H1 (cell line): Measurements from ENCODE around the gene SH2D2A. TPM values are rescaled to one million over a fixed set of nuclear protein-coding genes. Genes with fewer than 3 reads are reported as not detected.

ENCODE experiments used
- polyA plus RNA-seq, 7 experiments: library from polyadenylated mRNA; depleted of rRNA in 3 of 7; stranded (reverse) in 5 of 7; unstranded in 2 of 7; fragments of >200 nt in 5 of 7; fragments of 200-250 nt in 2 of 7; gene quantifications; 1 replicate in 5 of 7; 2 replicates in 1 of 7; 4 replicates in 1 of 7; pipeline versions ENCODE4 v1.2.1 to v1.2.3, GENCODE V29; 2011 to 2013; ENCODE audit warnings: missing spikeins in 2 of 7, mixed read lengths in 2 of 7
- total RNA-seq: library from RNA; stranded (reverse); fragmentation: NEBNext Ultra II Directional; extraction: Animal tissue kit (Norgen Biotek cat#: 25700); gene quantifications from 2 replicates; pipeline ENCODE4 v1.2.1, GENCODE V29; 2021
- TF ChIP-seq, protein P1 (sequence below): fragments of 300-600 bp; sonication (generic); IDR thresholded peaks from 2 replicates; pipeline ENCODE4 v1.7.1; 2012; ENCODE audit warnings: low read length, moderate library complexity, mild to moderate bottlenecking, inconsistent platforms; ENCODE audit not compliant: insufficient replicate concordance

SH2D2A gene
- total and polyA plus RNA-seq, 2 of the 8 experiments (the other 6 are each of a cell fraction or from before 2014, with no cell fraction given) = 3.3 to 7.9 TPM

DNA sequence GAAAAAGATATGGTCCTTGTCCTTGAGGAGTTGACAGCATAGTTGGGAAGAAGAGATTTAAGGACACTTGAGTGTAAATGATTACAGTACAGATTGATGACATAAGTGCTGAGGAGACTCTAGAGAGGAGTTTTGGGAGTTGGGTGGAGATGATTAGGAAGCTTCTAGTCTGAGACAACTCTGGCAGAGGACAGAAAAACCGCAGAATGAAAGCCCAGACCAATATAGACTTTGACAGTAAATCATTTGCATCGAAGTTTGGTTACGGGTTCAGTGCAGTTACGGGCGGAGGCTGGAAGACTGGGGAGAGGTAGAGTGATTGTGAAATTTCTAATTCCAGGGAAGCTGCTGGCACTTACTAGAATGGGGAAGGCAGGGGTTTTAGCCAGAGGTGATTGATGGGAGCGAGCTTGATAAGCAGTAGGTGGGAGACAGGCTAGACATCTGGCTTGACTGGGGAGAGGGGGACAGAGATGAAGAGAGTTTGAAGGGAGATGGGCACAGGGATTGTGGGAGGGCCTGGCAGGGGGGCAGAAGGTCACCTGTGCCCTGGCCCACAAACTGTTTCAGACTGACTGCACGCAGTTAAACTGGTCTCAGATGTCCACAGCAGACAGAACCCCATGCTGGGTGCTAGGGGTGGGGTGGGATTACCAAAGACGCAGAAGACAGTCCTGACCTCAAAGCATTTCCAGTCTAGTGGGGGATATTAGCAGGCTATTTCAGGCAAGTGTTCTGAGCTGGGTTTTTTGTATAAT lies 20.1 kb downstream of the SH2D2A start (continued):
- TF ChIP-seq, protein P1, sequence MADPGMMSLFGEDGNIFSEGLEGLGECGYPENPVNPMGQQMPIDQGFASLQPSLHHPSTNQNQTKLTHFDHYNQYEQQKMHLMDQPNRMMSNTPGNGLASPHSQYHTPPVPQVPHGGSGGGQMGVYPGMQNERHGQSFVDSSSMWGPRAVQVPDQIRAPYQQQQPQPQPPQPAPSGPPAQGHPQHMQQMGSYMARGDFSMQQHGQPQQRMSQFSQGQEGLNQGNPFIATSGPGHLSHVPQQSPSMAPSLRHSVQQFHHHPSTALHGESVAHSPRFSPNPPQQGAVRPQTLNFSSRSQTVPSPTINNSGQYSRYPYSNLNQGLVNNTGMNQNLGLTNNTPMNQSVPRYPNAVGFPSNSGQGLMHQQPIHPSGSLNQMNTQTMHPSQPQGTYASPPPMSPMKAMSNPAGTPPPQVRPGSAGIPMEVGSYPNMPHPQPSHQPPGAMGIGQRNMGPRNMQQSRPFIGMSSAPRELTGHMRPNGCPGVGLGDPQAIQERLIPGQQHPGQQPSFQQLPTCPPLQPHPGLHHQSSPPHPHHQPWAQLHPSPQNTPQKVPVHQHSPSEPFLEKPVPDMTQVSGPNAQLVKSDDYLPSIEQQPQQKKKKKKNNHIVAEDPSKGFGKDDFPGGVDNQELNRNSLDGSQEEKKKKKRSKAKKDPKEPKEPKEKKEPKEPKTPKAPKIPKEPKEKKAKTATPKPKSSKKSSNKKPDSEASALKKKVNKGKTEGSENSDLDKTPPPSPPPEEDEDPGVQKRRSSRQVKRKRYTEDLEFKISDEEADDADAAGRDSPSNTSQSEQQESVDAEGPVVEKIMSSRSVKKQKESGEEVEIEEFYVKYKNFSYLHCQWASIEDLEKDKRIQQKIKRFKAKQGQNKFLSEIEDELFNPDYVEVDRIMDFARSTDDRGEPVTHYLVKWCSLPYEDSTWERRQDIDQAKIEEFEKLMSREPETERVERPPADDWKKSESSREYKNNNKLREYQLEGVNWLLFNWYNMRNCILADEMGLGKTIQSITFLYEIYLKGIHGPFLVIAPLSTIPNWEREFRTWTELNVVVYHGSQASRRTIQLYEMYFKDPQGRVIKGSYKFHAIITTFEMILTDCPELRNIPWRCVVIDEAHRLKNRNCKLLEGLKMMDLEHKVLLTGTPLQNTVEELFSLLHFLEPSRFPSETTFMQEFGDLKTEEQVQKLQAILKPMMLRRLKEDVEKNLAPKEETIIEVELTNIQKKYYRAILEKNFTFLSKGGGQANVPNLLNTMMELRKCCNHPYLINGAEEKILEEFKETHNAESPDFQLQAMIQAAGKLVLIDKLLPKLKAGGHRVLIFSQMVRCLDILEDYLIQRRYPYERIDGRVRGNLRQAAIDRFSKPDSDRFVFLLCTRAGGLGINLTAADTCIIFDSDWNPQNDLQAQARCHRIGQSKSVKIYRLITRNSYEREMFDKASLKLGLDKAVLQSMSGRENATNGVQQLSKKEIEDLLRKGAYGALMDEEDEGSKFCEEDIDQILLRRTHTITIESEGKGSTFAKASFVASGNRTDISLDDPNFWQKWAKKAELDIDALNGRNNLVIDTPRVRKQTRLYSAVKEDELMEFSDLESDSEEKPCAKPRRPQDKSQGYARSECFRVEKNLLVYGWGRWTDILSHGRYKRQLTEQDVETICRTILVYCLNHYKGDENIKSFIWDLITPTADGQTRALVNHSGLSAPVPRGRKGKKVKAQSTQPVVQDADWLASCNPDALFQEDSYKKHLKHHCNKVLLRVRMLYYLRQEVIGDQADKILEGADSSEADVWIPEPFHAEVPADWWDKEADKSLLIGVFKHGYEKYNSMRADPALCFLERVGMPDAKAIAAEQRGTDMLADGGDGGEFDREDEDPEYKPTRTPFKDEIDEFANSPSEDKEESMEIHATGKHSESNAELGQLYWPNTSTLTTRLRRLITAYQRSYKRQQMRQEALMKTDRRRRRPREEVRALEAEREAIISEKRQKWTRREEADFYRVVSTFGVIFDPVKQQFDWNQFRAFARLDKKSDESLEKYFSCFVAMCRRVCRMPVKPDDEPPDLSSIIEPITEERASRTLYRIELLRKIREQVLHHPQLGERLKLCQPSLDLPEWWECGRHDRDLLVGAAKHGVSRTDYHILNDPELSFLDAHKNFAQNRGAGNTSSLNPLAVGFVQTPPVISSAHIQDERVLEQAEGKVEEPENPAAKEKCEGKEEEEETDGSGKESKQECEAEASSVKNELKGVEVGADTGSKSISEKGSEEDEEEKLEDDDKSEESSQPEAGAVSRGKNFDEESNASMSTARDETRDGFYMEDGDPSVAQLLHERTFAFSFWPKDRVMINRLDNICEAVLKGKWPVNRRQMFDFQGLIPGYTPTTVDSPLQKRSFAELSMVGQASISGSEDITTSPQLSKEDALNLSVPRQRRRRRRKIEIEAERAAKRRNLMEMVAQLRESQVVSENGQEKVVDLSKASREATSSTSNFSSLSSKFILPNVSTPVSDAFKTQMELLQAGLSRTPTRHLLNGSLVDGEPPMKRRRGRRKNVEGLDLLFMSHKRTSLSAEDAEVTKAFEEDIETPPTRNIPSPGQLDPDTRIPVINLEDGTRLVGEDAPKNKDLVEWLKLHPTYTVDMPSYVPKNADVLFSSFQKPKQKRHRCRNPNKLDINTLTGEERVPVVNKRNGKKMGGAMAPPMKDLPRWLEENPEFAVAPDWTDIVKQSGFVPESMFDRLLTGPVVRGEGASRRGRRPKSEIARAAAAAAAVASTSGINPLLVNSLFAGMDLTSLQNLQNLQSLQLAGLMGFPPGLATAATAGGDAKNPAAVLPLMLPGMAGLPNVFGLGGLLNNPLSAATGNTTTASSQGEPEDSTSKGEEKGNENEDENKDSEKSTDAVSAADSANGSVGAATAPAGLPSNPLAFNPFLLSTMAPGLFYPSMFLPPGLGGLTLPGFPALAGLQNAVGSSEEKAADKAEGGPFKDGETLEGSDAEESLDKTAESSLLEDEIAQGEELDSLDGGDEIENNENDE = no peak
